GM23248 (cell line): ENCODE data around the gene RSPH10B2.
"Not testable (repeated sequence)": the region's sequence is repeated elsewhere in the genome, so short reads cannot be mapped to it uniquely, and the experiment has no call there.

Source experiments
- EZH2 ChIP-seq: fragments of 200-600 bp; sonication (generic); IDR thresholded peaks from 2 replicates; pipeline ENCODE4 v1.6.1; 2018; ENCODE audit warnings: antibody characterized with exemption, mild to moderate bottlenecking; ENCODE audit not compliant: insufficient read depth, poor library complexity, severe bottlenecking
- EZH2phosphoT487 ChIP-seq: fragments of 200-600 bp; sonication (generic); IDR thresholded peaks from 2 replicates; pipeline ENCODE4 v1.6.1; 2018; ENCODE audit warnings: antibody characterized with exemption, moderate library complexity, mild to moderate bottlenecking, low read depth; ENCODE audit not compliant: insufficient read depth

GRCh38 chr7:6843092-6843491 is 89.2 kb downstream of the RSPH10B2 start:
- TF ChIP-seq EZH2, EZH2phosphoT487: not testable (repeated sequence)
